GM23338 (cell line): ENCODE measurements around the gene STMN3.

ENCODE experiments used
- CTCF ChIP-seq, 2 experiments: fragments of 200-600 bp in 1 of 2; sonication (generic) in 1 of 2; conservative IDR thresholded peaks; 2 replicates each; pipeline versions ENCODE4 v1.5.1 to v1.6.1; 2016 to 2017; ENCODE audit warnings: antibody characterized with exemption in 2 of 2, low read depth in 2 of 2, mild to moderate bottlenecking in 2 of 2, moderate library complexity in 1 of 2
- ETS1 ChIP-seq: IDR thresholded peaks from 2 replicates; pipeline ENCODE4 v1.6.1; 2016; ENCODE audit warnings: antibody characterized with exemption
- EZH2 ChIP-seq: fragments of 200-600 bp; sonication (generic); IDR thresholded peaks from one replicate; pipeline ENCODE4 v1.8.0; 2017; ENCODE audit warnings: antibody characterized with exemption, mild to moderate bottlenecking, low read depth; ENCODE audit not compliant: unreplicated experiment
- ZNF114 ChIP-seq: fragments of 250-450 bp; sonication (Bioruptor Pico); IDR thresholded peaks from 2 replicates; pipeline ENCODE4 v1.5.0; 2020; ENCODE audit warnings: mild to moderate bottlenecking, moderate library complexity

- TF ChIP-seq ZNF114 (CRISPR knock-in tag) (no peak), ETS1 (no peak), EZH2 (no peak), CTCF (conservative IDR thresholded peaks at IDR 0.05; ENCODE audit: low read depth in 2 of 2) (no peak)
These were observed 24.8 kb downstream of the STMN3 start for GRCh38 chr20:63628246-63628975.
